HG02885 (cell line): ENCODE measurements around the gene MED12L.
A peak's percentile ranks its signal among the peaks of the same experiment; 100 is the strongest.

Experiments used
- ATAC-seq: cut with Tn5 transposase; IDR thresholded peaks from one replicate; pipeline ENCODE4 v1.9.1; 2021; ENCODE audit warnings: mild to moderate bottlenecking; ENCODE audit not compliant: unreplicated experiment, poor library complexity

MED12L gene

GRCh38 chr3:151281671-151282324, 196.3 kb downstream of the MED12L start:
- no peak for ATAC-seq

DNA sequence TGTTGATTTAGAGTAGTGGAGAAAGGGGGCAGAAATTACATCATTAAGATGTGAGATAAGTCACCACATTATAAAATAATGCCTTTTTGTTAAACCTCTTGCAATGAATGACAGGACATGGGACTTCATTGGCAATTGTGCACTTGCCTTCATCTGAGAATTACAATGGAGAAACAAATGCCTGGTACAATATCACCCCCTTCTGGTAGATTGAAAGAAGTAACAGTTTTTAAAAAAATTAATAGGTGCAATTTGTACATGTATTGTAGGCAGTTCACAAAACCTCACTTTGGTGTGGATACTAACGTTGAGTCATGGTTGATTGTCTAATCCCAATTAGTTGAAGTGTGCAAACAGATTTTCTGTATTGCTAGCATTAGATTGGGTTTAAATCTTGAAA, 197.5 kb downstream of the MED12L start:
- peak; percentile 50 for ATAC-seq

DNA sequence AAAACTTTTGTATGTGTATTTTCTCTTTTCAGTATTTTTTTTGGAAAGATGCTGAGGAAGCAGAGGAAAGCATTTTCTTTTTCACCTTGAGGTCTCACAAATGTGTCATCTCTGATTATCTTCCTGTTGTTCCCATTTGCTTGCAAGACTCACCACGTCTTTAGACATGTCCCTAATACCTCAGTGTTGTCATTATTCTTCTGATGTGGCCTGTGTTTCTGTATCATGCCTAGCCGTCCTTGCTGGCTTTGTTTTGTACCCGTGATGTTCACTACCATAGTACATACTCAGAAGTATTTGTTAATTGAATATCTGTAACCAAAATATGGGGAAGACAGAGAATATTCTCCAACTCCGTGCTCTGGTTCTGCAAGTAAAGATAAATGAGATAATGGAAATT, 197.9 kb downstream of the MED12L start:
- ATAC-seq = no peak

GRCh38 chr3:151283907-151284461, 198.5 kb downstream of the MED12L start:
- ATAC-seq = no peak

- ATAC-seq = no peak
Observed at GRCh38 chr3:151285940-151286339, 200.5 kb downstream of the MED12L start.

DNA sequence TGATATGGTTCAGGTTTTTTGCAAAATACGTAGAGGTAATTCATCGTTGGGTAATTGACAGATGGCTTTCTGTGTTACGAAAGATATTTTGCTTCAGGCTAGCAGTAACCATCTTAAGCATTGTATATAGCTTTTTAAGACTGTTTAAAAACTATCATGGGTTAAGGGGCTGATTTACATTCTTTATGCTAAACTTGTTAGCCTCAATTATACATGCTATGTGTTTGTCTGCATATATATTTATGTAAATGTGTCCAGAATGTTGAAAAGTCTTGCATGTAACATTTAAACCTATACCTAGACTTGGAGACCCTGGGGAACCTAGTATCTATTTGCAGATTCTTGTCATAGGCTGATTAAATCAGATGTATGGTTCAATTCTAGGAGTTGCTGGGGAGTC, 204.0 kb downstream of the MED12L start:
- no peak for ATAC-seq

DNA sequence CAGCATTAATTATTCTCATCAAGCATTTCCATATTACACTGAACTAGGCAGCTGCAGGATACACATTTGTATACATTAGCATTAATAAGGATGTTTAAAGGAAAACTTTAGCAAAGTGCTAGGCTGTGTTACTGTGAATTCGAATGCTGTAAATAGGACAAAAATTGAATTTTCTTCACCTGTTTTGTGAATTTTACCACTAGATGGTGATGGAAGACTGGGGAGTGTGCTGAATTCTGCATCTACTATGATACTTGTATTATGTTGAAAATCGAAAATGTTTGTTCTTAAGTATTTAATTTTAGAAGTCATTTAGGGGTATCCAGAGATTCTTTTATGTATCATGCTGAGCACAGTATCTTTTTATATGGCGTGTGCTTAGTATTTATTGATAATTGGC, 205.2 kb downstream of the MED12L start:
- ATAC-seq = no peak

DNA sequence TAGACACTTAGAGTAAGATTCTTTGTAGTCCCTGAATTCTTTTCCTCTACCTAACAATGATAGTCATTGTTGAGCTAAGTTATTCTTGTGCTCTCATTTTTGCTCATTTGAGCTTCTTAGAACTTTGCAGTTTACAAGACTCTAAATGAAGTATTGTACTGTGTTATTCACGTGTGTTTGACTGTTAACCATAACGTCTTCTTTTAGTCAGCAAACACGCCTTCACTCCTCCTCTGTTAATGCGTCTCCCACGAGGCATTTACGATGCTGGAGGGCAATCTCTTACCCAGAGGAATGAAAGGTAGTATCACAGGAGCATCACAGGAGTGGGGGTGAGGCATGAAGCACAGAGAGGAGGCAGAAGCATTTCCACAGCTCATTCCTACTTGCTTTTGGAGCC, 207.7 kb downstream of the MED12L start:
- ATAC-seq = no peak

DNA sequence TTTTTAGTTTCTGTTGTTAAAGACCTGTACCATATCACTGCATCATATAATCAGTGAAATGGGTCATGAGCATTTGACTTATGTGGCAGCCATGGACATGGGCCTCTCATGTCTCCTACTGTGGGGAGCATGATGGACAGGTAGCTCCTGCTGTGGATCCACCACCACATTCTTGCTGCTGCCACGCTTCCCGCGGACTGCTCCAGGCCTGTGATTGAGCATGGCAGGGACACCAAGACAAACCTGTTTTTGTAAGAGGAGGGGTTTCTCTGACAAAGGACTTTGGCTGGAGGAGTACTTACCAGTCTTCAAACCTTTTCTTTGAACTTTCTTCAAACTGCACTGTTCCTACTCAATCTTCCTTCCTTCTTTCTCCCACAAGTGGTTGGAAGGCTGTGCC, 210.8 kb downstream of the MED12L start:
- ATAC-seq = no peak

DNA sequence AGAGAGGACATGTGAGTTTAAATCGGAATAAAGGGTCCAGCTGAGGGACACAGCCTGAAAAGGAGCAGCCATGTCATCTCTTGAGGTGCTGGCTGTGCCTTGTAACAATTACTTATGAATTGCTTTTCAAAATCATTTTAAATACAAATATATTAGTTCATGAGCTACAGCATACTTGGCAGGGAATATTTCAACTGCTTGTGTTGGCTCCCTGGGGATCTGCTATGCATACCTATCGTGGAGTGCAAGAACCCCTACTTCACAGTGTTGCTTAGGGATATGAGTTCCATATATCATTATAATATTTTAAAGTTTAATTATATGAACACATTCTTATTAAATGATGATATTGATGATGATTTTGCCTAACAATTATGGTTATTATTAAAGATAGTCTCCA, 212.0 kb downstream of the MED12L start:
- no peak for ATAC-seq

DNA sequence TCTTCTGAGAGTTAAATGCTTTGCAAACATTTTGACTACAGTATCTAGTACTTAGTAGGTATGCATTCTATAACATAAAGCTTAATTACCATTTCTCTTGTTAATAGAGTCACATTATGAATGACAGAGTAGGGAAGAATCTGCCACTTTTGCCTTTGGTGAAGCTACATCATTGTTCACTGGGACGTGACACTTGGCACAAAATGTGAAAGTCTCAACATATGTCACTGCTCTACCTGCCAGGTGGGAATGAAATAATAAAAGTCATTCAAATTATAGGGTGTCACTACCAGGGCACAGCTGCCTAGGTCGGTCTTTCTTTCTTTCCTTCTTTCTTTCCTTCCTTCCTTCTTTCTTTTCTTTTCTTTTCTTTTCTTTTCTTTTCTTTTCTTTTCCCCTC, 213.5 kb downstream of the MED12L start:
- no peak for ATAC-seq

GRCh38 chr3:151300539-151300938, 215.1 kb downstream of the MED12L start:
- ATAC-seq = no peak

- no peak for ATAC-seq
Observed at GRCh38 chr3:151301787-151302186, 216.3 kb downstream of the MED12L start.

- ATAC-seq = no peak
Observed at GRCh38 chr3:151303751-151304150, 218.3 kb downstream of the MED12L start.

GRCh38 chr3:151305060-151305774, 219.8 kb downstream of the MED12L start:
- ATAC-seq = no peak

DNA sequence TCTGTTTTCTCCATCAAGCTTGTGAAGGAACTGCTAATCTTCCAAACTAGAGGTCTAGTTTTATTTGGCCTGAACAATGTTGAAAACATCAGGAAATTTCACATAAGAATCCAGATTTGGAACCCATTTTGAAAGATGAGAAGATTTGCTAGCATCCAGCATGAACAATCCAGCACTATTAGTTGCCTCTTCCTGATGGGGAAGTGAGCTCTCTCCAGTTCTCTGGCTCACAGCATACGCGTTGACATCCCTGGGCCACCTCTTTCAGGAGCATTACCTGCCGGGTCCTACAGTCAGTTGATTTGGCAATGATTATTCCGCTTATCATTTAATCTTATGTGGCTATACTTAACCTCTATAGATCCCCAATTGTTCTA, 220.3 kb downstream of the MED12L start:
- ATAC-seq = no peak

- ATAC-seq = no peak
Observed at GRCh38 chr3:151306168-151306810, 220.8 kb downstream of the MED12L start.

DNA sequence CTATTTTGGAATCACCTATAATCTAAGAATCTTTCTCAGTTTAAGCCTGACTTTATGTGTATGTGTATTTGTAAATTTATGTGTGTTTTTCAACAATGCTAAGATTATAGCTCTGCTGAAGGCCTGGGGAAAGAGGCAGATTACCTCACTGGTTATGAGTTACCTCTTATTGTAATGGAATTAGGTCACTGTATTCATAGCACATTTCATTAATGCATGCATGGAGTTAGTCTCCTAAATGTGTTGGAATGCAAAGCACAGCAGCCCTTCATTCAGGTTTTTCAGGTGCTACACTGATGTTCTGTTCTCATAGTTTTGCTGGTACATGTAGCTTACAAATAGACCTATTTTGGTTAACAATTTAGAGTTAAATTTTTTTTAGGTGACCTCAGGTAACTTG, 221.7 kb downstream of the MED12L start:
- no peak for ATAC-seq

GRCh38 chr3:151307583-151308488, 222.4 kb downstream of the MED12L start:
- no peak for ATAC-seq

DNA sequence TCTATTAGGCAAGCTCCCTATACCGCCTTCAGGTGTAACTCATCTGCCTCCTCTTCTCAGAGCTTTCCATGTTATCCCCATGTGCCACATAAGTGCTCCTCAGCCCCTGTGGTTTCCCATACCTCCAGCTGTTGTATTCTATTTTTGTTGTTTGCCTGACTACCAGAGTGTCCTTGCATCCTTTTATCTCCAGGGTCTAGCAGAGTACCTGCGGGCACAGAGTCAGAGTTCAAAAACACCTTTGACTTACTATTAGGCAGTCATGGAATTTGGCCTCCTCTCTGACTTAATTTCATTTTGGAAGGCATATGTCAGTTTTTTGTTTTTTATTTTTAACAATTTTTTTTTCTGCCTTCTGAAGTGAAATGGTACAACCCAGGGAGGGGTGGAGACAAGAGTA, 224.1 kb downstream of the MED12L start:
- ATAC-seq = no peak
